ENCODE results near the gene RAMP3. TPM values are rescaled to one million over a fixed set of nuclear protein-coding genes. Genes with fewer than 3 reads are reported as not detected.
A peak's percentile ranks its signal among the peaks of the same experiment; 100 is the strongest.

Gene RAMP3
- total RNA-seq, 2 donors from 2014 or later, result not detected

DNA sequence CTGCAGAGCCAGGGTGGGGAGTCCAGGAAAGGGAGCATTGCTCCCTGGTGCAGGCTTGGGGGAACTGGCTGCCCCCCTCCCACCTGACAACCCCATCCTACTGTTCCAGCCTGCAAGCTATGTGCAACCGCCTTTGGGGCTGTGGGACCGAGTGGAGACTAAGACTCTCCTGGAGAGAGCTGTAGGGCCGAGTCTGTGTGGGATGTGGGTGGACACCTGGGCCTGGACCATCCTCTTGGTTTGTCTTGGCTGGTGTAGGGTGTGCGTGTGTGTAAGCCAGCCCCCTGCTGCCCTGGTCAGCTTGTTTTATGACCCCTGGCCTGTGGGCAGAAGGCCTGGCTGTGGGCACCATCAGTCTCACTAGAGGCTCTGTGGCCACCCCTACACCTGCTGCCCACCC lies 1.6 kb upstream of the RAMP3 start:
- peaks cover 43% of the 10 kb centered on the region for H3K27me3 Mint-ChIP-seq (ENCODE audit: insufficient read depth)
- no peaks in the 10 kb centered on the region for H3K36me3 Mint-ChIP-seq (ENCODE audit: low read depth)
- 94 to 95% methylated on average over 3 to 4 of the region's 4 CpGs for WGBS, 2 experiments (ENCODE audit: insufficient coverage in 1 of 2, insufficient read length in 1 of 2)
- Histone ChIP-seq H3K27me3 (ENCODE audit: control insufficient read depth, insufficient read depth, low read length, poor library complexity, severe bottlenecking) (peaks cover 37% of the 10 kb centered on the region), H3K9ac (ENCODE audit: extremely low read depth, low read length, poor library complexity, severe bottlenecking) (no peak overlapping the region), H3K36me3 (ENCODE audit: control insufficient read depth, insufficient read depth, low read length) (no peaks in the 10 kb centered on the region), H3K27ac (ENCODE audit: low read depth, low read length) (no peak overlapping the region), H3K9me3 (ENCODE audit: control insufficient read depth, low read length) (no peaks in the 10 kb centered on the region), H3K4me1 (ENCODE audit: control insufficient read depth, insufficient read depth, low read length) (no peaks in the 10 kb centered on the region), H3K4me3 (ENCODE audit: low read length) (no peak overlapping the region)
- H3K27ac Mint-ChIP-seq, result no peak overlapping the region
- TF ChIP-seq CTCF (conservative IDR thresholded peaks at IDR 0.05), result no peak
- peak; percentile 28 for DNase-seq
- H3K4me1 Mint-ChIP-seq, result peaks cover 2% of the 10 kb centered on the region
- no peak overlapping the region for H3K4me3 Mint-ChIP-seq
- H3K9me3 Mint-ChIP-seq, result no peaks in the 10 kb centered on the region

- Mint-ChIP-seq H3K4me1 (peaks cover 2% of the 10 kb centered on the region), H3K9me3 (no peaks in the 10 kb centered on the region), H3K4me3 (peak overlapping the region; percentile 54), H3K27me3 (ENCODE audit: insufficient read depth) (peaks cover 43% of the 10 kb centered on the region), H3K27ac (no peak overlapping the region), H3K36me3 (ENCODE audit: low read depth) (no peaks in the 10 kb centered on the region)
- H3K9me3 ChIP-seq (ENCODE audit: control insufficient read depth, low read length), result no peaks in the 10 kb centered on the region
- no peaks in the 10 kb centered on the region for H3K36me3 ChIP-seq (ENCODE audit: control insufficient read depth, insufficient read depth, low read length)
- WGBS, 2 experiments (ENCODE audit: insufficient coverage in 1 of 2, insufficient read length in 1 of 2), result 88 to 92% methylated on average over 3 to 8 of the region's 8 CpGs
- H3K4me3 ChIP-seq (ENCODE audit: low read length), result no peak overlapping the region
- peaks cover 37% of the 10 kb centered on the region for H3K27me3 ChIP-seq (ENCODE audit: control insufficient read depth, insufficient read depth, low read length, poor library complexity, severe bottlenecking)
- no peak for TF ChIP-seq CTCF (conservative IDR thresholded peaks at IDR 0.05)
- no peaks in the 10 kb centered on the region for H3K4me1 ChIP-seq (ENCODE audit: control insufficient read depth, insufficient read depth, low read length)
- DNase-seq, result peak; percentile 40
- no peak overlapping the region for H3K27ac ChIP-seq (ENCODE audit: low read depth, low read length)
- H3K9ac ChIP-seq (ENCODE audit: extremely low read depth, low read length, poor library complexity, severe bottlenecking), result no peak overlapping the region
Measured at GRCh38 chr7:45156516-45157272, 897 bp upstream of the RAMP3 start.

DNA sequence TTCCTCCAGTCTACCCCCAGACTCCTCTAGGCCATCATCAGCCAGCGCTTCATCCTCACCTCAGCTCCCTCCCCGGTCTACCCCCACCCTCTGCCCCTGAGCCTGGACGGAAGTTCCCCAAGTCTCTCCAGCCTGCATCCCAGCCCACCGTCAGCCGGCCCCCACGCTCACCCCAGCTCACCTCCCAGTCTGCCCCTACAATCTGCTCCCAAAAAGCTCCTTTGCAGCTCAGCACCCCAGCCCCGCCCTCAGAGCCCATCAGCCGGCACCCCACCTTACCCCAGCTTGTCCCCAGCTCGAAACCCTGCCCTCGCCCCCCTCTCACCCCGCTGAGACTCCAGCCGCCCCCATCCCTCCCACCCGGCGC lies 322 bp upstream of the RAMP3 start:
- H3K27me3 Mint-ChIP-seq (ENCODE audit: insufficient read depth), result peaks cover 42% of the 10 kb centered on the region
- WGBS, 2 experiments (ENCODE audit: insufficient coverage in 1 of 2, insufficient read length in 1 of 2), result 0 to 16% methylated on average over 1 to 14 of the region's 14 CpGs
- H3K27ac Mint-ChIP-seq, result no peak overlapping the region
- Histone ChIP-seq H3K27ac (ENCODE audit: low read depth, low read length) (no peak overlapping the region), H3K9ac (ENCODE audit: extremely low read depth, low read length, poor library complexity, severe bottlenecking) (no peak overlapping the region), H3K4me1 (ENCODE audit: control insufficient read depth, insufficient read depth, low read length) (no peaks in the 10 kb centered on the region), H3K9me3 (ENCODE audit: control insufficient read depth, low read length) (no peaks in the 10 kb centered on the region), H3K4me3 (ENCODE audit: low read length) (no peak overlapping the region), H3K27me3 (ENCODE audit: control insufficient read depth, insufficient read depth, low read length, poor library complexity, severe bottlenecking) (peaks cover 37% of the 10 kb centered on the region), H3K36me3 (ENCODE audit: control insufficient read depth, insufficient read depth, low read length) (no peaks in the 10 kb centered on the region)
- no peaks in the 10 kb centered on the region for H3K36me3 Mint-ChIP-seq (ENCODE audit: low read depth)
- H3K9me3 Mint-ChIP-seq, result no peaks in the 10 kb centered on the region
- DNase-seq, result no peak
- H3K4me1 Mint-ChIP-seq, result peaks cover 2% of the 10 kb centered on the region
- H3K4me3 Mint-ChIP-seq, result peak overlapping the region; percentile 54
- TF ChIP-seq CTCF (conservative IDR thresholded peaks at IDR 0.05), result no peak
